ENCODE results near the gene DYRK1B.

DNA sequence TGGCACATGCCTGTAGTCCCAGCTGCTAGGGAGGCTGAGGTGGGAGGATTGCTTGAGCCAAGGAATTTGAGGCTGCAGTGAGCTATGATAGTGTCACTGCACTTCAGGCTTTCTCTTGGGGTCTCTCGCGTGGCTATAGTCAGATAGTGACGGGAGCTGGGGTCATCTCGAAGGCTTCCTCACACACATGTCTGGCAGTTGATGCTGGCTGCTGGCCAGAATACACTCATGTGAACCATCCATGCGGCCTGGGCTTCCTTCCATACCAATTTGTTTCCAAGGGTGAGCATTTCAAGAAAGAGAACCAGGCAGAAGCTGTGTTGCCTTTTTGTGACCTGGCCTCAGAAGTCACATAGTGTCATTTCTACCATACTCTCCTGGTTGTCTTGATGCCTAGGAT lies 28.9 kb downstream of the DYRK1B start:
- TF ChIP-seq, protein P1, sequence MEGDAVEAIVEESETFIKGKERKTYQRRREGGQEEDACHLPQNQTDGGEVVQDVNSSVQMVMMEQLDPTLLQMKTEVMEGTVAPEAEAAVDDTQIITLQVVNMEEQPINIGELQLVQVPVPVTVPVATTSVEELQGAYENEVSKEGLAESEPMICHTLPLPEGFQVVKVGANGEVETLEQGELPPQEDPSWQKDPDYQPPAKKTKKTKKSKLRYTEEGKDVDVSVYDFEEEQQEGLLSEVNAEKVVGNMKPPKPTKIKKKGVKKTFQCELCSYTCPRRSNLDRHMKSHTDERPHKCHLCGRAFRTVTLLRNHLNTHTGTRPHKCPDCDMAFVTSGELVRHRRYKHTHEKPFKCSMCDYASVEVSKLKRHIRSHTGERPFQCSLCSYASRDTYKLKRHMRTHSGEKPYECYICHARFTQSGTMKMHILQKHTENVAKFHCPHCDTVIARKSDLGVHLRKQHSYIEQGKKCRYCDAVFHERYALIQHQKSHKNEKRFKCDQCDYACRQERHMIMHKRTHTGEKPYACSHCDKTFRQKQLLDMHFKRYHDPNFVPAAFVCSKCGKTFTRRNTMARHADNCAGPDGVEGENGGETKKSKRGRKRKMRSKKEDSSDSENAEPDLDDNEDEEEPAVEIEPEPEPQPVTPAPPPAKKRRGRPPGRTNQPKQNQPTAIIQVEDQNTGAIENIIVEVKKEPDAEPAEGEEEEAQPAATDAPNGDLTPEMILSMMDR (conservative IDR thresholded peaks at IDR 0.05 in 1 of 2, IDR thresholded peaks at IDR 0.05 in 1 of 2; ENCODE audit: low read depth in 1 of 2, low read length in 2 of 2): no peak
- TF ChIP-seq EZH2 (IDR thresholded peaks at IDR 0.05; ENCODE audit: low read length, missing control alignments): no peak
